IPS DF 4.7 (cell line): Measurements from ENCODE around the gene B4GALT5.
"Not testable (repeated sequence)": the region's sequence is repeated elsewhere in the genome, so short reads cannot be mapped to it uniquely, and the experiment has no call there.

Experiments used
- DNase-seq: peaks from one replicate; pipeline ENCODE4 v3.0.0-alpha.2; 2013; ENCODE audit warnings: low spot score; ENCODE audit errors: extremely low read depth

Gene B4GALT5

DNA sequence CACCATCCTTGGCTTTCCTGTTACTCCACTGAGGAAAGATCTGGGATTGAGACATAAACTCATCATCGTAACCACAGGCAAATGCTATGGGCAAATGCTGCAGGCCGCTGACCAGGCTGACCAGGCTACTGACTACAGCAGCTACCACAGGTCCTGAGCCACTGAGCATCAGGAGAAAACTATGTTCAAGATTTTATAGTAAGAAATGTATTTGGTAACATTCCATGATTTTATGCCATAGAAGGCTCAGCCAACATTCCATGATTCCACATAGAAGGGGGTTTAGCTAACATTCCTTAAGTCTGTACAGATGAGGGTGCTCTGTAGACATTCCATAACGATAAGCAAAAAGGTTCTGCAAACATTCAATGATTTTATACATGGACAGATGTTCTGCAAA, 16.1 kb upstream of the B4GALT5 start:
- DNase-seq, result no peak

DNA sequence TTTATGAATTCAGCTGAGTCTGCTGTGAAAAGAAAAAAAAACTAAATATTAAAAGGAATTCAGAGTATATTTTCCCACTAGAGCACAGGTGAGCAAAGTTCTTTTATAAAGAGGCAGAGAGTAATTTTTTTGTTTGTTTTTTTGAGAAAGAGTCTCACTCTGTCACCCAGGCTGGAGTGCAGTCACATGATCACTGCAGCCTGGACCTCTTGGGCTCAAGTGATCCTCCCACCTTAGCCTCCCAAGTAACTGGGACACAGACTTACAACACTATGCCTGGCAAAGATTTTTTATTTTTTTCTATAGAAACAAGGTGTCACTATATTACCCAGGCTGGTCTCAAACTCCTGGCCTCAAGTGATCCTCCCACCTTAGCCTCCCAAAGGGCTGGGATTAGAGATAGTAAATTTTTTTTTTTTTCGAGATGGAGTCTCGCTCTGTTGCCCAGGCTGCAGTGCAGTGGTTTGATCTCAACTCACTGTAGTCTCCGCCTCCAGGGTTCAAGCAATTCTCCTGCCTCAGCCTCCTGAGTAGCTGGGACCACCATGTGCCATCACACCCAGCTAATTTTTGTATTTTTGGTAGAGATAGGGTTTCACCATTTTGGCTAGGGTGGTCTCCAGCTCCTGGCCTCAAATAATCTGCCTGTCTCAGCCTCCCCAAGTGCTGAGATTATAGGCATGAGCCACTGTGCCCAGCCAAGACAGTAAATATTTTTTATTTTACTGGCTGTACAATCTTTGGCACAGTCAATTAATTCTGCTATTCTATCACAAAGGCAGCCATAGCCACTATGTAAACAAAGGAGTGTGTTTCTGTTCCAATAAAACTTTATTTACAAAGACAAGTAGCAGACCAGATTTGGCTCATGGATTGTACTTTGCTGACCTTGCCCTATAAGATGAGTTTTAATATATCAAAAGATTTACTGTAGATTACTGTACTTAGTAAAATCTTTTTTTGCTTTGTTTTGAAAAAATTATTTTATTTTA, 14.5 kb upstream of the B4GALT5 start:
- no peak for DNase-seq

DNA sequence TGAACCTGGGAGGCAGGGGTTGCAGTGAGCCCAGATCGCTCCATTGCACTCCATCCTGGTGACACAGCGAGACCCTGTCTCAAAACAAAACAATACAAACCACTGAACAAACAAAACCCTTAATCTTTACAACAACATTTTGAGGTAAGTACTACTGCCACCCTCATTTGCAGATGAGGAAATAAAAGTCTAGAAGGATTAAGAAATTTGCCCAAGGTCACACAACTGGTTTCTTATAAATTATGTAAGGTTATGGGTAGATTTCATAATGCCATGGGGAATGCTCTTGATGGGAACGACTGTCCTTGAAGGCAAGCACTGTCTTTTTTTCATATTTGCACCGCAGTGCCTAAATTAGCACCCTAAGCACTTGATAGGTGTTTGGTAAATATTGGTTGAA, 13.8 kb upstream of the B4GALT5 start:
- no peak for DNase-seq

DNA sequence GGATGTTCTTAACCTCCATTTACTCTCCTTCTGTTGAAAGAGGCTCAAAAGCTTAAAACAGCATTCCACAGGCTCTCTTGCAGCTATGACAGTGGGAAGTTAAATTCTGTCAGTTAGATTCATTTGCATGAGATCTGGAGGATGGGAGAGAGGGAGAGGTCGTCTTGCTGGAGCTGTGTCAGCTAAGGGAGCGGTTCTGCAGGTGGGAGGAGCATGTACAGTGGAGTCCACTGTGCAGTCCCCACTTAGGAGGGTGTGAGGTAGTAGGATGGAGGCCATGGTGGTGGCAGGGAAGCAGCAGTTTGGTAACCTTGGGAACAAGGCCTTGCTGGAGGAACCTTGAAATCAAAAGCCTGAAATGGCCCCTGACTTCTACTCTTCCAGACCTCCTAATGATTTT, 12.0 kb upstream of the B4GALT5 start:
- no peak for DNase-seq

DNA sequence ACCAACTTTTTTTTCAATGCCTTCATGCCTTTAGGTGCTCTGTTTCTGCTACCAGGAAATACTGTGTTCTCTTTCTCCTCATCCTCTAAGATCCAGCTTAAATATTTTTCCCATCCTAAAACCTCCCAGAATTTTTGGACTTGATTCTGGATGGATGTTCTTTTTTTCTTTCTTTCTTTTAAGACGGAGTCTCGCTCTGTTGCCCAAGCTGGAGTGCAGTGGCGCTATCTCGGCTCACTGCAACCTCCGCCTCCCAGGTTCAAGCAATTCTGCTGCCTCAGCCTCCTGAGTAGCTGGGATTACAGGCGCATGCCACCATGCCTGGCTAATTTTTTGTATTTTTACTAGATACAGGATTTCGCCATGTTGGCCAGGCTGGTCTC, 11.5 kb upstream of the B4GALT5 start:
- not testable (repeated sequence) for DNase-seq

DNA sequence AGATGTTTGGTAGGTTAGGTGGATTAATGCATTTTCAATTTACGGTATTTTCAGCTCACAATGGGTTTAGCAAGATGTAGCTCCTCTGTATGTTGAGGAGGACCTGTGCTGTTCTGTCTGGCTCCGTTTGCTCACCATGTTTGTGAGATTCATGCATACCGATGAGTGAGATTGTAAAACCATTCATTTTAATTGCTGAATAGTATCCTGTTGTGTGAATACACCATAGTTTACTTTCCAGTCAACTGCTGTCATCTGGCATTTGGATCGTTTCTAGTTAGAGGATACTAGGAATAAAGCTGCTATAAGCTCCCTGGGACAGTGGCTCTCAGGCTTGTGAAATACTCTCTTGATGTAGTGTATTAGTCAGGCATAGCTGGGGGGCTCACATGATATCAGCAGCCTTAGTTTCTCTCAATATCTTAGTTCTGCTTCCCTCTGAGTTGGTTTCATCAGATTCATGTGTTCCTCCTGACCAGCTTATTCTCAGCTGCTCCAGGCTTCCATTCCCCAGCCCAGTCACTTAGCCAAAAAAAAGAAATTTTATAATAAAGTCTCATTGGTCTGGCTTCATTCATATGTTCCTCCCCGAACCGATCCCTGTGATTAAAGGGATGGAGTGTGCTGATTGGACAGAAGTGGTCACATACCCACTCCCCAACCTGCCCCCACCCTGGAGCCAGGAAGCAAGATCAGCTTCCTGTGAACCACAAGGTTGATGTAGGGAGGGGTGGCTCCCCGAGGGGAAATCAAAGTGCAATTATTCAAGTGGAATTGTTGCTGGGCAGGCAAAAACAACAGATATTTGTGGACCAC, 10.9 kb upstream of the B4GALT5 start:
- DNase-seq, result no peak

DNA sequence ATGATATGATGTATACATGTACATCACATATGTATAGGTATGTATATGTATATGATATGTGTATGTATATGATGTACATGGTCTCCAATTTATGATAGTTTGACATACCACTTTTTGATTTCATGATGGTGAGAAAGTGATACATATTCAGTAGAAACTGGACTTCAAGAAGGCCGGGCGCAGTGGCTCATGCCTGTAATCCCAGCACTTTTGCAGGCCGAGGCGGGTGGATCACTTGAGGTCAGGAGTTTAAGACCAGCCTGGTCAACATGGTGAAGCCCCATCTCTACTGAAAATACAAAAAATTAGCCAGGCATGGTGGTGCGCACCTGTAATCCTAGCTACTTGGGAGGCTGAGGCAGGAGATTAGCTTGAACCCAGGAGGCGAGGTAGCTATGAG, 10.1 kb upstream of the B4GALT5 start:
- DNase-seq, result not testable (repeated sequence)

DNA sequence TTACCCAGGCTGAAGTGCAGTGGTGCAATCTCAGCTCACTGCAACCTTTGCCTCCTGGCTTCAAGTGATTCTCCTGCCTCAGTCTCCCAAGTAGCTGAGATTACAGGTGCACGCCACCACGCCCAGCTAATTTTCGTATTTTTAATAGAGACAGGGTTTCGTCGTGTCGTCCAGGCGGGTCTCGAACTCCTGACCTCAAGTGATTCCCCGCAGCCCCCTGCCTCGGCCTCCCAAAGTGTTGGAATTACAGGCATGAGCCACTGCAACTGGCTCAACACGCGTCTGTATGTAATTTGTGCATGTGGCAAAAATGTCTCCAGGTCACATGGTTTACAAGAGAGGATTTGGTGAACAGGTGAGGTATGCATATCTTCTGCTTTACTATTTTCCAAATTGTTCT, 7.6 kb upstream of the B4GALT5 start:
- not testable (repeated sequence) for DNase-seq

DNA sequence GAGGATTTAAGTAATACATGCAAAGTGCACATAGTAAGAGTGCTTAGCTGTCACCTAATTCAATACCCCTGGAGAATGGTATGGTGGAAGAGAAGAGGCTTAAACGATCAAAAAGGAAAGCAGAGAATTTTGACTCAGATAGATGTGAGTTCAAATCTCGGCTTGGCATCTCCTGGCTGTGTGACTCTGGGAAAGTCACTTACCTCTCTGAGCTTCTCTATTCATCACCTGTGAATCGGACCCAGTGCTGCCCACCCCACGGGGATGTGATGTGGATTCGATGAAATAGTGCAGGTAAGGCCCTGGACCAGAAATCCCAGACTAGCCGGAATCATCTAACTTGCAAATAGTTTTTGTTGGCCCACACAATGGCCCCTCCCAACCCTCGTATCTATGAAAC, 1.8 kb upstream of the B4GALT5 start:
- DNase-seq, result no peak

DNA sequence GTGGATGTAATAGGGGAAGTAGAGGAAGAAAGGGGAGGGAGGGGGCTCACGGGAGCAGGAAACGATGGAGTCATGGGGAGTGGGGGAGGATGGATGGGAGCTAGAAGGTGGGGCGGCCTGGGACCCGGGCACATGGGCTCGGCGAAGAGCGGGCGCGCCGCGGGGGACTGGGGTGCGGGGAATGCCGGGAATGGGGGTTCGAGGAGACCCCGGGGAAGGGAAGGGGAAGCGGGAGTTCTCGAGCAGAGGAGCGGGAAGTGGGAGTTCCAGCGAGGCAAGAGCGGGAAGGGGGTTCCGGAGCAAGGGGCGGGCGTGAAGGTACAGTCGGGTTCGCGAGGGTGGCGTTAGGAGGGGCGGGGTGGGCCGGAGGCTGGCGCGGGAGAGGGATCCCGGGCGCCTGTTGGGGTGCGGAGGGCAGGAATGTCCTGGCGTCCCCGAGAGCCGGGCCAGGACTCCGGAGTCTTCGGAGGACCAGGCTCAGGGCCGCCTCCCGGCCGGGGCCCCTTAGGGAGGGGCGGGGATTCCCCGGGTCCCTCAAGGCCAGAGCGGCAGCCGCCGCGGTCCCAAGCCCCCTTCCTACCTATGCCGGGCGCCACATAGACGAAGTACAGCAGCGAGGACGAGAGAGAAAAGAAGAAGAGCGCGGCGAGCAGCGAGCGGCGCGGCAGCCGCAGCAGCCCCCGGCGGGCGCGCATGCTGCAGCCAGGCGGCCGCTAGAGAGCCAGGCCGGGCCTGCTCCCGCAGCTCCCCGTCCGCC, 504 bp downstream of the B4GALT5 start:
- no peak for DNase-seq

DNA sequence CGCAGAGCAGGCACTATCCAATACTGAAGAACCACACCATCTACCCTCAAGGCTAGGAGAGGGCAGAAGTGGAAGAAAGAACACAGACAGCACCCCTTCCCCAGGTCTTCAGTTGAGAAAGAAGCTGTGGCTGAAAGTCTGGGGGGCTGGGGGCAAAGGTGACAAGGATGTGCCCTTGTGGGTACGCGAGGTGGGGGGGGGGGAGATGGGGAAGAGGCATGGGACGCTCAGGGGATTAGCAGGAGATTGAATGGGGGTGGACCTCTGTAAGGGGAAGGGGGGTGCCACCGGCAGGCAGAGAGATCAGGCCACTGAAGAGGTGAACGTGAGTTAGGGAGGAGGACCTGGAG, 1.1 kb downstream of the B4GALT5 start:
- DNase-seq, result no peak

DNA sequence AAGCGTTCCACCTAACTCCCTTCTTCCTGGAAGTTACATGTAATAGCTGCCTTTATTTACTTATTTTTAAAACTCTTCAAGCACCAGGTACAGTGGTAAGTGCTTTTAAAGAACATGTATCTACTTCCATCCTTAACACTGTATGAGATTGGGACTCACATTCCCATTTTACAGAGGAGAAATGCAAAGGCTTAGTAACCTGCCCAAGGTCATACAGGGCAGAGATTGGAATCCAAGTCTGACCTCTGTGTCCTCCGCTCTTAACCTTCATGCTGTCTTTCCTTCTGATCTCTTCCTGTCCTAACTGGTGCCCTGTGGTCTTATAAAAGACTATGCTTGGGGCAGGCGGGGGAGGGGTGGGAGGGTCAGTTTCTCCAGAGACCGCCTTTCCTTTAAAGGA, 1.6 kb downstream of the B4GALT5 start:
- no peak for DNase-seq

DNA sequence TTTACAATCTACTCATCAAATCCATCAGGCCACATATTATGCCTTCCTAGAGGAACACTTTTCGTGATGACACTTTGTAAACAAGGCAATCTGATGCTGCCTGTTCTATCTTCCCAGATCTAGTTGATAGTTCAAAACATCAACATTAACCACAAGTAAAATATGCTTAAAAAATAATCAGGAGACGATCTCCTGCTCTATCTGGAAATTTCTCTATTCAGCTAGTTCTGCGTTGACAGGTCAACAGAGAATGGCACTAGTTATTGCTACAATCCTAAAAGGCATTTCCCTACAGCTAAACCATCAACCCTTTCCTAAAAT, 2.1 kb downstream of the B4GALT5 start:
- DNase-seq, result no peak

DNA sequence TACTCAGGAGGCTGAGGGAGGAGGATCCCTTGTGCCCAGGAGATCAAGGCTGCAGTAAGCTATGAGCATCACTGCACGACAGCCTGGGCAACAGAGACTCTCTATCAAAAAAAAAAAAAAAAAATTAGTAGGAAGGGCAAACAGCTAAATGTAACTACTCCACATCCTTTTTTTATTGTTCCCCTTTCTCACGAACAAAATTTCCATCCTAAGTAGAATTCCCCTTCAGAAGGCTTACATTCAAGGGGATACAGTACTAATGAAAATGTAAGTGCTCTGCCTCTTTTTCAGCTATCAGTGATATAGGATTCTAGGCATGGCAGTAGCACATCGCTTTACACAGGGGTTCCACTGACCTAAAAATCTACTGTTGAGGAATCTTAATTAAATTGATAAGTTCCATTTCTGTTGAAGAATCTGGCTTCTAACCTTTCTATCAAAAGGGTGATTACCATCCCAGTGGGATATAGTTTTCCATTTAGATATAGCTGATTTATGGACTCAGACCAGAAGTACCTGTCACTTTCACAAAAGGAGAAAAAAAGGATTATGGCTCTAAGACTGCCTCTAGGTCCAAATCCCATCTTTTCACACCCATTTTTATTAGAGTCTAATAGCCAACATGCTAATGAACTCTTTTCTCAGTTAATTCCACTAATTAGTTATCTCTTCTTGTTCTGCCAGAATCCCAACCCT, 2.6 kb downstream of the B4GALT5 start:
- no peak for DNase-seq

DNA sequence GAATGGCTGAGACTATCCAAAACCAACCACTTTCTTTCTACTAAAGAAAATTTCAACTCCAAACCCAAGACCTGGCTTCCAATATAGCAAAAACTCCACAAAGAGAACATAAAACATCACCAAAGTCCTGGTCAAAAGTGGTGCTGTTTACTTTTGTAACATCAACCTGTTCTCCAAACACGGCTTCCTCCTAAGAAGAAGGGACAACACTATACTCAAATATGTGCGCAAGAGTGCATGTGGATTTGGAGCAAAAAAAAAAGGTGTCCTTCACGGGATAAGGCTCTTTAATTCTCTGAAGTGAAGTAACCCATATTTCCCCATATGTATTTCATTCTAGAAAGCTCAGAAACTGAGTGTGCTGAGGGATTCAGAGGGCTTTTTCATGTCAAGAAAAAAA, 6.6 kb downstream of the B4GALT5 start:
- no peak for DNase-seq

DNA sequence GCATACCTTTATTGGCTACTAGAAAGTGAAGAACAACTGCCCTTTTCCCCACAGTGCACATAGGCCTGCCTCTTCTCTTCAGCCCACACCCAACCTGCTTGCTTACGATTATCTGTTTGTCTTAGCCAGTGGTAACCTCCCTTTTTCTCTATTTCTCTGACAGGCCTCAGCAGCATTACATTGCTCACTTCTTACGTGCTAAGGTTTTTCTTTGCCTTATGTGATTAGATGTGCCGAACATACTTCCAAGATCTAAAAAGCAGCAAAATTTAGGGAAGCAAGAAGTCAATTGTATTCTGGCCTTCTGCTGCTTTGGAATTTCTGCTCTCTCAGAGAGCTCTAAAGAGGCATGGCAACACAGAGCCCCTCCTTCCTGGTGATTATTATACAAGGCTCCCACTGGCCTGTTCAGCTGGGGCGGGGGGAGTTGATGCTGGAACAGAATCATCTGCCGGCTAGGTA, 7.0 kb downstream of the B4GALT5 start:
- no peak for DNase-seq

DNA sequence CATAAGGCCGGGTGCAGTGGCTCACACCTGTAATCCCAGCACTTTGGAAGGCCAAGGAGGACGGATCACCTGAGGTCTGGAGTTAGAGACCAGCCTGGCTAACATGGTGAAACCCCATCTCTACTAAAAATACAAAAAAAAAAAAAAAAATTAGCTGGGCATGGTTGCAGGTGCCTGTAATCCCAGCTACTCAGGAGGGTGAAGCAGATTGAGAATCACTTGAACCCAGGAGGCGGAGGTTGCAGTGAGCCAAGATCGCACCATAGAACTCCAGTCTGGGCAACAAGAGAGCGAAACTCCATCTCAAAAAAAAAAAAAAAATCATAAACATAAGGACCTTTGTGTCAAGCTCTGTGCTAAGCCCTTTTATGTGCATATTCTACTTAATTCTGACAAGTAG, 7.8 kb downstream of the B4GALT5 start:
- not testable (repeated sequence) for DNase-seq

DNA sequence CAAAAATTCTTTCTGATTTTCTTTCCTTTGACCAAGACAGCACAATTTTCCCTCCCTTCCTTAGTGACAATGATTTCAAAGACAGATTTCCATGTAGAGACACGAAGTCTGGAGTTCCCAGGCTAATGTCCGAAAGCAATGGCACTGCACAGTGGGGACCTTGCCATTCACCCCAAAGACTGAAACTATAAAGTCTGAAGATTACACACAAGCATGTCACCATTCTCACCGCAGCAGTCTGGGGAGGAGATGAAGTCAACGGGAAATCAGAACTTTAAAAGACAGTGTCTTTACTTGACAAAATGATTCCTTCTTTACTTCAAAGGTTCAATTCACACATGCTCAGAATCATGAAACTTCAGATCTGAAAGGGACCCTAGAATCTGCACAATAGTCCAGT, 8.3 kb downstream of the B4GALT5 start:
- no peak for DNase-seq

DNA sequence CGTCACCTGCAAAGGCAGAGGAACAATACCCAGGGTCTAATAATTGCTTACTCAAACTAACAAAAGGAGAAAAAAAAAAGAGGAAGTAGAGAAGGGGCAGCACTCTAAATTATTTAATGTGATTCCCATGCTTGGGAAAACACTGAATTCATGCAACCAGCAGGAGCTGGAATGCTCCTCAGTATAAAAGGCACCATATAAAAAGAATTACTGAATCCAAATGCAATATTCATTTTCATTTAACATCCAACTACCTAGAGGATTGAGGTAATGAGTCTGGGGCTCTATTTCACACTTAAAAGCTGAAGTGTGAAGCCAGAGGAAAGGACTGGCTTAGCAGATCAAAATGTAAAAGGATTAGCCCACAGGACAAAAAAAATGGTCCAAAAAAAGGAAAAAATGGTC, 8.7 kb downstream of the B4GALT5 start:
- DNase-seq, result no peak

DNA sequence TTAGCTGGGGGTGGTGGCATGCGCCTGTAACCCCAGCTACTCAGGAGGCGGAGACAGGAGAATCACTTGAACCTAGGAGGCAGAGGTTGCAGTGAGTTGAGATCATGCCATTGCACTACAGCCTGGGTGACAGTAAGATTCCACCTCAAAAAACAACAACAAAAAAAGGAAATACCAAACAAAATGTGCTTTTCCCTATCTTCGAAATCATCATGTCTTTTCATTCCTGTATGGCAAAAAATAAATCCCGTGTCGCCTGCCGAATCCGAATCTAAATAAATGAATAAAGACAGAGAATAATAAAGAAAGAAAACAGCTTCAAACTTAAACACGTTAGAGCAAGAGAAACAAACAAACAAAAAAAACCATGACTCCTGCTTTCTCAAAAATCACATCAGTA, 11.8 kb downstream of the B4GALT5 start:
- DNase-seq, result no peak

DNA sequence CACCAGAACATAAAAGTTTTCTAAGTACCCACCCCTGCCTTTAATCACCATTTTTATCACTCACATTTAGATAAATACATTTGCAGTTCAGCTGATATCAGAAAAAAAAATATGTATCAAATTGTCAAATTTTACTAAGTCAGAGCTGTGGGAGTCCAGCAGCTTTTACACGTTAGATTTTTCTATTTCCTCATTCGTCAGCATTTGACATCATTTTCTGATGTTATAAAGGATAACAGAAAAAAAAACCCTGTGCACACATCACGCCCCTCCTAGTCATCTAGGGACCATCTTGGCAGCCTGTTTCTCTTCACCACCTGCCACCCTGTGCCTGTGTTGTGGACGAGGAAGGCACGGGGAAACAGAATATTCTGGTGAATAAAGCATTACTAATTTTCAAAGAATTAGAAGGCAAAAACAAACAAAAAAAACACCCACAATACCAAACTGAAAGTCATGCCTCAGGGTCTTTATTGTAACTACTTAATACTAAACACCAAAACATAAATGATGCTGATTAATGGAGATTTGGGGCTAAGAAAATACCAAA, 12.4 kb downstream of the B4GALT5 start:
- DNase-seq, result no peak
